Measurements from ENCODE around the gene IL17RD. TPM values are rescaled to one million over a fixed set of nuclear protein-coding genes. Genes with fewer than 3 reads are reported as not detected.

IL17RD gene
- total and polyA plus RNA-seq, 2 experiments from 2014 or later = 0.34 to 1.2 TPM

- no peaks in the 10 kb centered on the region for H3K9me2 ChIP-seq (ENCODE audit: insufficient read depth)
- H3K4me1 ChIP-seq (ENCODE audit: insufficient read depth) = 0 out of 2 replicates have a peak, but pooled peaks cover 10% of the 10 kb centered on the region
- H3K9me3 ChIP-seq (ENCODE audit: low read depth) = no peaks in the 10 kb centered on the region
- H3K27ac ChIP-seq = no peak overlapping the region
- H3K9ac ChIP-seq = no peak overlapping the region
- in situ Hi-C loops (cut with MboI) = no loop called here
- peak; percentile 70 for DNase-seq
- WGBS, 2 experiments (ENCODE audit: low coverage in 1 of 2, low lambda C conversion rate in 2 of 2, missing lambda C conversion rate in 2 of 2) = 15 to 17% methylated on average over 8 of the region's 8 CpGs
- no peak for TF ChIP-seq EZH2 (IDR thresholded peaks at IDR 0.05; ENCODE audit: insufficient read depth, poor library complexity, severe bottlenecking)
- no peak for TF ChIP-seq EZH2phosphoT487 (IDR thresholded peaks at IDR 0.05; ENCODE audit: insufficient read depth, low read depth)
- H3K36me3 ChIP-seq (ENCODE audit: low read depth) = no peaks in the 10 kb centered on the region
- no peaks in the 10 kb centered on the region for H3K27me3 ChIP-seq (replicated peaks; ENCODE audit: insufficient read depth)
- H3K79me2 ChIP-seq (ENCODE audit: insufficient read depth) = no peaks in the 10 kb centered on the region
- H3K4me2 ChIP-seq (ENCODE audit: unreplicated experiment) = no peak overlapping the region
- no peaks in the 10 kb centered on the region for H3F3A ChIP-seq (ENCODE audit: insufficient read depth)
- no peak overlapping the region for H2AFZ ChIP-seq
- H3K4me3 ChIP-seq = no peak overlapping the region
- no peaks in the 10 kb centered on the region for H4K20me1 ChIP-seq (ENCODE audit: insufficient read depth)
Observed at GRCh38 chr3:57048052-57048671, 117.0 kb downstream of the IL17RD start.

GRCh38 chr3:57046101-57046765, 118.9 kb downstream of the IL17RD start:
- no peak overlapping the region for H3K9ac ChIP-seq
- in situ Hi-C loops (cut with MboI) = no loop called here
- TF ChIP-seq EZH2 (IDR thresholded peaks at IDR 0.05; ENCODE audit: insufficient read depth, poor library complexity, severe bottlenecking) (no peak), EZH2phosphoT487 (IDR thresholded peaks at IDR 0.05; ENCODE audit: insufficient read depth, low read depth) (no peak)
- no peaks in the 10 kb centered on the region for H3K27me3 ChIP-seq (replicated peaks; ENCODE audit: insufficient read depth)
- H3K4me1 ChIP-seq (ENCODE audit: insufficient read depth) = 0 out of 2 replicates have a peak, but pooled peaks cover 10% of the 10 kb centered on the region
- H3F3A ChIP-seq (ENCODE audit: insufficient read depth) = no peaks in the 10 kb centered on the region
- no peaks in the 10 kb centered on the region for H3K36me3 ChIP-seq (ENCODE audit: low read depth)
- H3K9me2 ChIP-seq (ENCODE audit: insufficient read depth) = no peaks in the 10 kb centered on the region
- no peak overlapping the region for H3K4me2 ChIP-seq (ENCODE audit: unreplicated experiment)
- H4K20me1 ChIP-seq (ENCODE audit: insufficient read depth) = no peaks in the 10 kb centered on the region
- WGBS, 2 experiments (ENCODE audit: low coverage in 1 of 2, low lambda C conversion rate in 2 of 2, missing lambda C conversion rate in 2 of 2) = 65 to 70% methylated on average over 7 of the region's 7 CpGs
- H3K9me3 ChIP-seq (ENCODE audit: low read depth) = no peaks in the 10 kb centered on the region
- no peak overlapping the region for H3K27ac ChIP-seq
- DNase-seq = no peak
- H3K4me3 ChIP-seq = no peak overlapping the region
- H3K79me2 ChIP-seq (ENCODE audit: insufficient read depth) = no peaks in the 10 kb centered on the region
- no peak overlapping the region for H2AFZ ChIP-seq

- 0% methylated on average over 1 of the region's 1 CpG for WGBS, 2 experiments (ENCODE audit: low coverage in 1 of 2, low lambda C conversion rate in 2 of 2, missing lambda C conversion rate in 2 of 2)
Observed at GRCh38 chr3:57043518-57043917, 121.6 kb downstream of the IL17RD start.

GRCh38 chr3:57041674-57042073, 123.5 kb downstream of the IL17RD start:
- no peak overlapping the region for H2AFZ ChIP-seq
- H3K79me2 ChIP-seq (ENCODE audit: insufficient read depth) = no peaks in the 10 kb centered on the region
- no peaks in the 10 kb centered on the region for H4K20me1 ChIP-seq (ENCODE audit: insufficient read depth)
- H3K4me2 ChIP-seq (ENCODE audit: unreplicated experiment) = no peak overlapping the region
- no peaks in the 10 kb centered on the region for H3K27me3 ChIP-seq (replicated peaks; ENCODE audit: insufficient read depth)
- H3K9me3 ChIP-seq (ENCODE audit: low read depth) = no peaks in the 10 kb centered on the region
- no peak for DNase-seq
- no peak overlapping the region for H3K4me3 ChIP-seq
- no peak overlapping the region for H3K27ac ChIP-seq
- H3K9me2 ChIP-seq (ENCODE audit: insufficient read depth) = no peaks in the 10 kb centered on the region
- no peak overlapping the region for H3K9ac ChIP-seq
- TF ChIP-seq EZH2 (IDR thresholded peaks at IDR 0.05; ENCODE audit: insufficient read depth, poor library complexity, severe bottlenecking) (no peak), EZH2phosphoT487 (IDR thresholded peaks at IDR 0.05; ENCODE audit: insufficient read depth, low read depth) (no peak)
- H3F3A ChIP-seq (ENCODE audit: insufficient read depth) = no peaks in the 10 kb centered on the region
- in situ Hi-C loops (cut with MboI) = no loop called here
- H3K36me3 ChIP-seq (ENCODE audit: low read depth) = no peaks in the 10 kb centered on the region
- 37 to 43% methylated on average over 6 of the region's 6 CpGs for WGBS, 2 experiments (ENCODE audit: low coverage in 1 of 2, low lambda C conversion rate in 2 of 2, missing lambda C conversion rate in 2 of 2)
- no peaks in the 10 kb centered on the region for H3K4me1 ChIP-seq (ENCODE audit: insufficient read depth)

More at GRCh38 chr3:57043518-57043917, 121.6 kb downstream of the IL17RD start:
- Histone ChIP-seq H3K9me3 (ENCODE audit: low read depth) (no peaks in the 10 kb centered on the region), H3K4me1 (ENCODE audit: insufficient read depth) (0 out of 2 replicates have a peak, but pooled peaks cover 10% of the 10 kb centered on the region), H3K27ac (no peak overlapping the region), H3K27me3 (replicated peaks; ENCODE audit: insufficient read depth) (no peaks in the 10 kb centered on the region), H3K79me2 (ENCODE audit: insufficient read depth) (no peaks in the 10 kb centered on the region), H2AFZ (no peak overlapping the region), H3K4me2 (ENCODE audit: unreplicated experiment) (no peak overlapping the region), H3F3A (ENCODE audit: insufficient read depth) (no peaks in the 10 kb centered on the region), H3K36me3 (ENCODE audit: low read depth) (no peaks in the 10 kb centered on the region), H3K4me3 (no peak overlapping the region), H3K9ac (no peak overlapping the region), H3K9me2 (ENCODE audit: insufficient read depth) (no peaks in the 10 kb centered on the region), H4K20me1 (ENCODE audit: insufficient read depth) (no peaks in the 10 kb centered on the region)
- in situ Hi-C loops (cut with MboI) = no loop called here
- no peak for DNase-seq
- TF ChIP-seq EZH2phosphoT487 (IDR thresholded peaks at IDR 0.05; ENCODE audit: insufficient read depth, low read depth) = no peak
- TF ChIP-seq EZH2 (IDR thresholded peaks at IDR 0.05; ENCODE audit: insufficient read depth, poor library complexity, severe bottlenecking) = no peak

Other genes starting within 250 kb of the IL17RD start
- not detected in 2 replicates for gene SPATA12, start 104.7 kb downstream of the IL17RD start, total RNA-seq (2014; rRNA removed; shearing (Covaris generic))
- gene SPATA12, start 104.7 kb downstream of the IL17RD start, polyA plus RNA-seq (2016; fragmentation: Nextera tagmentation; extraction: Ambion mirVana) = not detected in 2 replicates
- gene HESX1, start 34.6 kb upstream of the IL17RD start, total RNA-seq (2014; rRNA removed; shearing (Covaris generic)) = not detected in 2 replicates
- gene HESX1, start 34.6 kb upstream of the IL17RD start, polyA plus RNA-seq (2016; fragmentation: Nextera tagmentation; extraction: Ambion mirVana) = 0.58 and 1.1 TPM in 2 replicates
- gene APPL1, start 62.4 kb upstream of the IL17RD start, total RNA-seq (2014; rRNA removed; shearing (Covaris generic)) = 35.6 and 38.2 TPM in 2 replicates
- gene APPL1, start 62.4 kb upstream of the IL17RD start, polyA plus RNA-seq (2016; fragmentation: Nextera tagmentation; extraction: Ambion mirVana) = 55.8 and 58.3 TPM in 2 replicates
- gene ASB14, start 127.3 kb upstream of the IL17RD start, total RNA-seq (2014; rRNA removed; shearing (Covaris generic)) = not detected in 2 replicates
- gene ASB14, start 127.3 kb upstream of the IL17RD start, polyA plus RNA-seq (2016; fragmentation: Nextera tagmentation; extraction: Ambion mirVana) = 0.15 TPM in 2 replicates

Data from GM23248 (cell line).